HG03175 (cell line): Measurements from ENCODE around the gene KIR3DL1.
"Not testable (repeated sequence)": the region's sequence is repeated elsewhere in the genome, so short reads cannot be mapped to it uniquely, and the experiment has no call there.

Source experiments
- ATAC-seq: cut with Tn5 transposase; IDR thresholded peaks from one replicate; pipeline ENCODE4 v1.9.1; 2021; ENCODE audit warnings: mild to moderate bottlenecking, moderate library complexity; ENCODE audit not compliant: unreplicated experiment

KIR3DL1 gene

DNA sequence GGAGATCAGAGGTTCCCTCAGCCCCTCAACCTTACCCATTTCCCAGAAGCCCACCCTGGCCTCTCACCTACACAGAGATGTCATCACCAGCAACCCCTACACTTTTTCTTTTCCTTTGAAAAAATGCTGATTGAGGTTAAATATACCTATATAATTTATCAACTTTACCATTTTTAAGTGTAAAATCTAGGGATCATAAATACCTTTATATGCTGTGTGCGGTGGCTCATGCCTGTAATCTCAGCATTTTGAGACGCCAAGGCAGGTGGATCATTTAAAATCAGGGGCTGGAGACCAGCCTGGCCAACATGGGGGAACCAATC, 9.8 kb upstream of the KIR3DL1 start:
- ATAC-seq, result no peak

DNA sequence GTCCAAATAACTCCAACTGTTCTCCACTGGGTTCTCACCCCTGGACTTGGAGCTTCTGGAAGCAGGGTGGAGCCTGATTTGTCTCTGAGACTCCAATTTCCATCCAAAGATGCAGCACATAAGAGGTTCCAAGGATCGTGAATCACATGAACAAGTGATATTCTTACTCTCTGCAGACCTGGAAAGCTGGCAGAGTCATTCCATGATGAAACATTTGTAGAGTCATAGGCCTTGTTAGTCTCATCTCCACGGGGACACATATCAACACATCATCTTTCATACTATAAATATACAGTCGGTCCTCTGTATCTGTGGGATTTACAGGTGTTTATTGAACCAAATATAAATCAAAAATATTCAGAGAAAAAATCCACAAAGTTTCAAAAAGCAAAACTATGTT, 1.7 kb upstream of the KIR3DL1 start:
- not testable (repeated sequence) for ATAC-seq

DNA sequence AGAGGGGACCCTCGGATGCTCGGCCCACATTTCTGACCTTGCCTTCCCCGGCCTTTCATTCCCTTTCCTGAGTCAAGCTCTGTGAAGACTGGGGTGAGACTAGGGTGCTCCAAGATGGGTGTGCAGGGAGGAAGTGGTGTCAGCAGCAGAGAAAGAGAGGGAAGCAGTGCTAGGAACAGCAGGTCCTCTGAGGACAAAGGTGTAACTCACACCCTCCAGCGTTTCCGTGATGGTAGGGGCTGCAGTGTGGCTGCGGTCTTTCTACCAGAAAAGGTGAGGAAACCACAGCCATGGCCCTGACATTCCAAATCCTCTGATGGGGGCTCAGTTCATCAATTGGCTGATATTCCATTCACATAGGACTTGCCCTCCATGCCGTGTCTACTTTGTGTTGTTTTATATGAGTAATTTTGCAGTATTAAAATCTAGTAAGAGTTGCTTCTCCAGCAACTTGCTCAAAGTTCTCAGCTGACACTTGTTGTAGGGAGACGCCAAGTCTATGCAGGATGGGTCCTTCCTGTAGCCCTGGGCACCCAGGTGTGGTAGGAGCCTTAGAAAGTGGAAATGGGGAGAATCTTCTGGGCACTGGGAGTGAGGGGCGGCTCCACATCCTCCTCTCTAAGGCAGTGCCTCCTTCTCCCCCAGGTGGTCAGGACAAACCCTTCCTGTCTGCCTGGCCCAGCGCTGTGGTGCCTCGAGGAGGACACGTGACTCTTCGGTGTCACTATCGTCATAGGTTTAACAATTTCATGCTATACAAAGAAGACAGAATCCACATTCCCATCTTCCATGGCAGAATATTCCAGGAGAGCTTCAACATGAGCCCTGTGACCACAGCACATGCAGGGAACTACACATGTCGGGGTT, 1.6 kb downstream of the KIR3DL1 start:
- ATAC-seq, result no peak

DNA sequence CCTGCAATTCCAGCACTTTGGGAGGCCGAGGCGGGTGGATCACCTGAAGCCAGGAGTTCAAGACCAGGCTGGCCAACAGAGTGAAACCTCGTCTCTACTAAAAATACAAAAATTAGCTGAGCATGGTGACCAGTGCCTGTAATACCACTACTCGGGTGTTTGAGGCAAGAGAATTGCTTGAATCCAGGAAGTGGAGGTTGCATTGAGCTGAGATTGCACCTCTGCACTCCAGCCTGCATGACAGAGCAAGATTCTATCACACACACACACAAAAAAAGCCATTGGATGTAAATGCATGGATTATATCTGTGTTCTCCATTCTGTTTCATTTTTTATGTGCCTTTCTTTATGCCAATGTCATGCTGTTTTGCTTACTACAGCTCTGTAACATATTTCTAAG, 8.1 kb downstream of the KIR3DL1 start:
- not testable (repeated sequence) for ATAC-seq

DNA sequence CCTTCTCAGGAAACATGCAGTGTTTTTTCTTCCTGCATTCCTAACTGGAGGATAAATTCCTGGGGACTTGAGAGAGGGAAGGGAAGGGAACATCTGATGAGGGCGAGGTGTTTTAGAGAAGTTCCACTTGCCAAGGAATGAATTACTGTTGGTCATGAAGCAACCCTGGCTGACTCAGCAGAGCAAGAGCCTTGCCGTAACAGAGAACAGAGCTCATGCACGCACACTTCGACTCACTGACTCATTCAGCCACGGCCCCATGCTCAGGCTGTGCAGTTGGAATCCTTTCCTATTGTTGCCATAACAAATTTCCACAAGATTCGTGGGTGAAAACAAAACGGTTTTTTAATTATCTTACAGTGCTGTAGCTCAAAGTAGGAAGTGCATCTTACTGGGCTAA, 9.1 kb downstream of the KIR3DL1 start:
- not testable (repeated sequence) for ATAC-seq

DNA sequence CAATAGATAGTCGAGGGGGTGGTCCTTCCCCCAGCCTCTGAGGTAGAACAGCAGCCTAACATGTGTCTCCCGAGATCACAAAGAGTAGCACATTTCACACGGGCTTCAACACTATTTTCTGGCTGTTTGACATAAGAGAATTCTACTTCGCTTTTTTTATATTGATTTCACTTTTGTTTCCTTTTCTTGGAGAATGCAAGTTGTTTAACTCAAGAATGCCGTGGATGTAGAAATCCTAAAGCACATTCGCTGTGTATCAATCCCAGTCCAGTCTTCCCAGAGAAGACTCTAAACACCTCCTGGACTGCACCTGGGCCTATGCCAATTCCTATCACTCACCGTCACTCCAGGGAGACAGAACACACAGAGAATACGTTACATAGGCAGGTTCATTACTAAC, 11.8 kb downstream of the KIR3DL1 start:
- ATAC-seq, result not testable (repeated sequence)

DNA sequence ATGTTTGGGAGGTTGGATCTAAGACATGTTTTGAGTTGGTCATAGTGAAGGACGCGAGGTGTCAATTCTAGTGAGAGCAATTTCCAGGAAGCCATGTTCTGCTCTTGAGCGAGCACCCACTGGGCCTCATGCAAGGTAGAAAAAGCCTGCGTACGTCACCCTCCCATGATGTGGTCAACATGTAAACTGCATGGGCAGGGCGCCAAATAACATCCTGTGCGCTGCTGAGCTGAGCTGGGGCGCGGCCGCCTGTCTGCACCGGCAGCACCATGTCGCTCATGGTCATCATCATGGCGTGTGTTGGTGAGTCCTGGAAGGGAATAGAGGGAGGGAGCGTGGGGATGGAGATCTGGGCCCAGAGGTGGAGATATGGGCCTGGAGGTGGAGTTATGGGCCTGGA, 16.2 kb downstream of the KIR3DL1 start, which contains the start of gene KIR2DS4:
TSS of gene KIR2DS4 (plus strand) at position 181 of the 400 bp plus-strand sequence.
- not testable (repeated sequence) for ATAC-seq

DNA sequence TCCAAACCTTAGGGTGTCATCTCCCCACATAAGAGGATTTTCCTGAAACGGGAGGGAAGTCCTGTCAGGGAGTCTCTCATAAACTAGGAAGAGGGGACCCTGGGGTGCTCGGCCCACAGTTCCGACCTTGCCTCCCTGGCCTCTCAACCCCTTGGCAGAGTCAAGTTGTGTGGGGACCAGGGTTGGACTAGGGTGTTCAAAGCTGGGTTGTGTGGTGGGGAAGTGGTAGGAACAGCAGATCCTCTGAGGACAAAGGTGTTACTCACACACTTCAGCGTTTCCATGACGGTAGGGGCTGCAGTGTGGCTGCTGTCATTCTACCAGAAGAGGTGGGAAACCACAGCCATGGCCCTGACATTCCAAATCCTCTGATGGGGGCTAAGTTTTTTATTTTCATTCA, 18.9 kb downstream of the KIR3DL1 start:
- not testable (repeated sequence) for ATAC-seq

DNA sequence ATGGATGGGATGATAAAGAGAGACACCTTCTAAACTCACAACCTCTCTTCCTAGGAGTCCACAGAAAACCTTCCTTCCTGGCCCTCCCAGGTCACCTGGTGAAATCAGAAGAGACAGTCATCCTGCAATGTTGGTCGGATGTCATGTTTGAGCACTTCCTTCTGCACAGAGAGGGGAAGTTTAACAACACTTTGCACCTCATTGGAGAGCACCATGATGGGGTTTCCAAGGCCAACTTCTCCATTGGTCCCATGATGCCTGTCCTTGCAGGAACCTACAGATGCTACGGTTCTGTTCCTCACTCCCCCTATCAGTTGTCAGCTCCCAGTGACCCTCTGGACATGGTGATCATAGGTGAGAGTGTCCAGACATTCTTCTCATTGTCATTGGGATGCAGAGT, 21.3 kb downstream of the KIR3DL1 start:
- not testable (repeated sequence) for ATAC-seq

DNA sequence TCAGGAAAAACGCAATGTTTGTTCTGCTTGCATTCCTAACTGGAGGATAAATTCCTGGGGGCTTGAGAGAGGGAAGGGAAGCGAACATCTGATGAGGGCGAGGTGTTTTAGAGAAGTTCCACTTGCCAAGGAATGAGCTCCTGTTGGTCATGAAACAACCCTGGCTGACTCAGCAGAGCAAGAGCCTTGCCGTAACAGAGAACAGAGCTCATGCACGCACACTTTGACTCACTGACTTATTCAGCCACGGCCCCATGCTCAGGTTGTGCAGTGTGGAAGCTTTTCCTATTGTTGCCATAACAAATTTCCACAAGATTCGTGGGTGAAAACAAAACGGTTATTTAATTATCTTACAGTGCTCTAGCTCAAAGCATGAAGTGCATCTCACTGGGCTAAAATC, 26.9 kb downstream of the KIR3DL1 start:
- not testable (repeated sequence) for ATAC-seq

DNA sequence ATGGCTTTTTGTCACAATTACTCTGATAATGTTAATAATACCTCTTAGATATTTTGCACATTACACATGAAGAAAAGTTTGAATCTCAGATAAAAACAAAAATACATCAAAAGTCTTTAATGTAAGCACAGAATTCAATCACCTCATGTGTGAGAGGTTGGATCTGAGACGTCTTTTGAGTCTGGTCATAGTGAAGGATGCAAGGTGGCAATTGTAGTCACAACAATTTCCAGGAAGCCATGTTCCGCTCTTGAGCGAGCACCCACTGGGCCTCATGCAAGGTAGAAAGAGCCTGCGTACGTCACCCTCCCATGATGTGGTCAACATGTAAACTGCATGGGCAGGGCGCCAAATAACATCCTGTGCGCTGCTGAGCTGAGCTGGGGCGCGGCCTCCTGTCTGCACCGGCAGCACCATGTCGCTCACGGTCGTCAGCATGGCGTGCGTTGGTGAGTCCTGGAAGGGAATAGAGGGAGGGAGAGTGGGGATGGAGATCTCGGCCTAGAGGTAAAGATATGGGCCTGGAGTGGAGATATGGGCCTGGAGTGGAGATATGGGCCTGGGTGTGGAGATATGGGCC, 33.9 kb downstream of the KIR3DL1 start, which contains the start of gene KIR3DL2:
TSS of gene KIR3DL2 (plus strand) at position 383 of the 580 bp plus-strand sequence. CDS start at position 416, 33 bp downstream.
- not testable (repeated sequence) for ATAC-seq

DNA sequence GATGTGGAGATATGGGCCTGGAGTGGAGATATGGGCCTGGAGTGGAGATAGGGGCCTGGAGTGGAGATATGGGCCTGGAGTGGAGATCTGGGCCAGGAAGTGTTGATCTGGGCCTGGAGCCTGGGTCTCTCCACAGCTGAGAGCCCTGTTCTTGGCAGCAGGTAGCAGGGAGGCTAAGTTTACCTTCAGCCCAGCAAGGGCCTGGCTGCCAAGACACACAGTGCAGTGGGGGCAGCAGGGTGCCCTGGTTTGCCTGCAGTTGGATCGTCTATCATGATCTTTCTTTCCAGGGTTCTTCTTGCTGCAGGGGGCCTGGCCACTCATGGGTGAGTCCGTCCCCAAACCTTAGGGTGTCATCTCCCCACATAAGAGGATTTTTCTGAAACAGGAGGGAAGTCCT, 34.7 kb downstream of the KIR3DL1 start:
- ATAC-seq, result no peak

DNA sequence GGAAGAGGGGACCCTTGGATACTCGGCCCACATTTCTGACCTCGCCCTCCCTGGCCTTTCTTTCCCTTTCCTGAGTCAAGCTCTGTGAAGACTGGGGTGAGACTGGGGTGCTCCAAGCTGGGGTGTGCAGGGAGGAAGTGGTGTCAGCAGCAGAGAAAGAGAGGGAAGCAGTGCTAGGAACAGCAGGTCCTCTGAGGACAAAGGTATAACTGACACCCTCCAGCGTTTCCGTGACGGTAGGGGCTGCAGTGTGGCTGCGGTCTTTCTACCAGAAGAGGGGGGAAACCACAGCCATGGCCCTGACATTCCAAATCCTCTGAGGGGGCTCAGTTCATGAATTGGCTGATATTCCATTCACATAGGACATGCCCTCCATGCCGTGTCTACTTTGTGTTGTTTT, 35.1 kb downstream of the KIR3DL1 start:
- no peak for ATAC-seq

DNA sequence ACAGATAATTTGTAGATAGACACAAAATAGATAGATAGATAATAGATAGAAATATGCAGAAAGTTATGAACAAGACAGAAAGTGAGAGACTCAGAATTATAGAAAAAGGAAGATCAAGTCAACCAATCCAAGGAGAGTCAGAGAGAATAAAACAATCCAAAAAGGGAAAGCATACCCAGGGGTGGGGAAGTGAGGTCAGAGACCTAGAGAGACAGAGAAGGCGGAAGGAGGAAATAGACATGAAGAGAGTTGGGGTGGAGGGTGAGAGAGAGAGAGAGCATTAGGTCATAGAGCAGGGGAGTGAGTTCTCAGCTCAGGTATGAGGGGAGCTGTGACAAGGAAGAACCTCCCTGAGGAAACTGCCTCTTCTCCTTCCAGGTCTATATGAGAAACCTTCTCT, 39.0 kb downstream of the KIR3DL1 start:
- not testable (repeated sequence) for ATAC-seq

DNA sequence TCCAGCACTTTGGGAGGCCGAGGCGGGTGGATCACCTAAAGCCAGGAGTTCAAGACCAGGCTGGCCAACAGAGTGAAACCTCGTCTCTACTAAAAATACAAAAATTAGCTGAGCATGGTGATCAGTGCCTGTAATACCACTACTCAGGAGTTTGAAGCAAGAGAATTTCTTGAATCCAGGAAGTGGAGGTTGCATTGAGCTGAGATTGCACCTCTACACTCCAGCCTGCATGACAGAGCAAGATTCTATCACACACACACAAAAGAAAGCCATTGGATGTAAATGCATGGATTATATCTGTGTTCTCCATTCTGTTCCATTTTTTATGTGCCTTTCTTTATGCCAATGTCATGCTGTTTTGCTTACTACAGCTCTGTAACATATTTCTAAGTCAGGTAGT, 42.2 kb downstream of the KIR3DL1 start:
- ATAC-seq, result not testable (repeated sequence)

DNA sequence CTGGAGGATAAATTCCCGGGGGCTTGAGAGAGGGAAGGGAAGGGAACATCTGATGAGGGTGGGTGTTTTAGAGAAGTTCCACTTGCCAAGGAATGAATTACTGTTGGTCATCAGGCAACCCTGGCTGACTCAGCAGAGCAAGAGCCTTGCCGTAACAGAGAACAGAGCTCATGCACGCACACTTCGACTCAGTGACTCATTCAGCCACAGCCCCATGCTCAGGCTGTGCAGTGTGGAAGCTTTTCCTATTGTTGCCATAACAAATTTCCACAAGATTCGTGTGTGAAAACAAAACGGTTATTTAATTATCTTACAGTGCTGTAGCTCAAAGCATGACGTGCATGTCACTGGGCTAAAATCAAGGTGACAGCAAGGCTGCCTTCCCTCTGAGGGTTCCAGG, 43.2 kb downstream of the KIR3DL1 start:
- not testable (repeated sequence) for ATAC-seq

DNA sequence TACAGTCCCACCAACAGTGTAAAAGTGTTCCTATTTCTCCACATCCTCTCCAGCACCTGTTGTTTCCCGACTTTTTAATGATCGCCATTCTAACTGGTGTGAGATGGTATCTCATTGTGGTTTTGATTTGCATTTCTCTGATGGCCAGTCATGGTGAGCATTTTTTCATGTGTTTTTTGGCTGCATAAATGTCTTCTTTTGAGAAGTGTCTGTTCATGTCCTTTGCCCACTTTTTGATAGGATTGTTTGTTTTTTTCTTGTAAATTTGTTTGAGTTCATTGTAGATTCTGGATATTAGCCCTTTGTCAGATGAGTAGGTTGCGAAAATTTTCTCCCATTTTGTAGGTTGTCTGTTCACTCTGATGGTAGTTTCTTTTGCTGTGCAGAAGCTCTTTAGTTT, 47.2 kb downstream of the KIR3DL1 start:
- not testable (repeated sequence) for ATAC-seq

DNA sequence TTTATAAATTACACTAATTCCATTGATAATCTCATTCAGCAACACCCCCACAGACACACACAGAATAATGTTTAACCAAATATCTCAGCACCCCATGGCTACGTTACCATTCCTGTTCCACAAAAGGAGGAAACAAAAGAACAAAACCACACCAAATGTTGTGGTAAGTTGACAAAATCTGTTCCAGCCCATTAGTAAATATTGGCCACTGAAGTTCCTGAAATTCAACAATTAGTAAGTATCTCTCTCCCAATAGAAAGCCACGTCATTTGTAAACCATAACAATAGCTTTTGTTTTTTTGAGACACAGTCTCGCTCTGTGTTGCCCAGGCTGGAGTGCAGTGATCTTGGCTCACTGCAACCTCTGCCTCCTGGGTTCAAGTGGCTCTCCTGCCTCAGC, 55.4 kb downstream of the KIR3DL1 start:
- no peak for ATAC-seq

DNA sequence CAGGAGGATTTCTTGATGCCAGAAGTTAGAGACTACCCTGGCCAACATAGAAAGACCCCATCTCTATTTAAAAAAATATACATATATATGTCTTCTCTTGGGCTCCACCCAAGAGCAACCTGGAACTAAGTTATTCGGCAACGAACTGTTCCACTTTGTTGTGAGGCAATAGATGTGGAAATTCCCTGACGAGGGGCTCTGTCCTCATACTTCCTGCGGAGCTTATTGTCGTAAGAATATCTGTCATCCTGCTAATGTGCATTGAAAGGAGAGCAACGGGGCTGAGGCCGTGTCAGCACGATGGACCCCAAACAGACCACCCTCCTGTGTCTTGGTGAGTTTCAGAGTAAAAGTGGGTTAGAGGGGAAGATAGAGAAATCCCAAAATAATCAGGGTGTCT, 57.7 kb downstream of the KIR3DL1 start, which contains the start of gene FCAR:
TSS of gene FCAR (plus strand) at position 246 of the 400 bp plus-strand sequence. CDS start at position 301, 55 bp downstream.
- ATAC-seq, result no peak

DNA sequence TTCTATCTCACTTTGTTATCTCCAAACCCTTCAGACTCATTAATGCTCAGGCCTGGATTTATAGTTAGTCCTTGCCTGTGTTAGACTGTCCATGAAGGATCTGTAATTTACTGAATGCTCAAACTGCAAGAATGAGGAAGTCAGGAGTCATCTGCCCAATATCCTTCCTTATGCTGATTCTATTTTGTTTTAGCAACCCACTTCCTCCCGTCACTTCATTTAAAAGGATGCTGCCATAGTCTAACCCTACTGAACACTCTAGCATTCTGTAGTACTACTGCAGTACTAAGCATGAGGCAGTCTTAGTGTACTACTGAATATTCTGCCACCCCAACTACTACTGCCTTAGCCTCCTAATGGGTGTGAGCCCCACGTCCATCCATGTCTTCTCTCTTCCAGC, 59.2 kb downstream of the KIR3DL1 start:
- ATAC-seq, result no peak

DNA sequence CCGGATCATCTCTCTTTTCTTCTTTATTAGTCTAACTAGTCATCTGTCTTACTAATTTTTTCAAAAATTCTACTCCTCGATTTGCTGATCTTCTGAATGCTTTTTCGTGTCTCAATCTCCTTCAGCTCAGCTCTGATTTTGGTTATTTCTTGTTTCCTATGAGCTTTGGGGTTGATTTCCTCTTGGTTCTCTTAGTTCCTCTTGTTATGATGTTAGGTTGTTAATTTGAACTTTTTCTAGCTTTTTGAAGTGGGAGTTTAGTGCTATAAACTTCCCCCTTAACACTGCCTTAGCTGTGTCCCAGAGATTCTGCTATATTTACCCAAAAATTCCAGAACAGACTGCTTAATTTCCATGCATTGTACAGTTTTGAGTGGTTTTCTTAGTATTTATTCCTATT, 61.2 kb downstream of the KIR3DL1 start:
- no peak for ATAC-seq
